Neural crest cell (in vitro differentiated cells): ENCODE measurements around the gene CACNA2D1. TPM values are rescaled to one million over a fixed set of nuclear protein-coding genes. Genes with fewer than 3 reads are reported as not detected.

Source experiments
- DNase-seq: peaks from one replicate; pipeline ENCODE4 v3.0.0; 2021; ENCODE audit warnings: low read depth, mixed read lengths, low spot score
- H3K27ac Mint-ChIP-seq: one replicate; pipeline ENCODE4 v1.8.0; 2021; ENCODE audit warnings: mild to moderate bottlenecking, mixed read lengths; ENCODE audit not compliant: unreplicated experiment
- H3K27me3 Mint-ChIP-seq: 2 replicates; pipeline ENCODE4 v1.8.0; 2021; ENCODE audit warnings: low read depth, mild to moderate bottlenecking, mixed read lengths
- H3K36me3 Mint-ChIP-seq: 2 replicates; pipeline ENCODE4 v1.8.0; 2021; ENCODE audit warnings: low read depth, mild to moderate bottlenecking, mixed read lengths
- H3K4me1 Mint-ChIP-seq: 2 replicates; pipeline ENCODE4 v1.8.0; 2021; ENCODE audit warnings: mixed read lengths
- H3K4me3 Mint-ChIP-seq: one replicate; pipeline ENCODE4 v1.8.0; 2021; ENCODE audit warnings: mild to moderate bottlenecking, mixed read lengths
- H3K9me3 Mint-ChIP-seq: 2 replicates; pipeline ENCODE4 v1.8.0; 2021; ENCODE audit warnings: mixed read lengths
- CTCF ChIP-seq: fragments of 200-600 bp; sonication (generic); conservative IDR thresholded peaks from 2 replicates; pipeline ENCODE4 v1.5.0; 2021; ENCODE audit warnings: antibody characterized with exemption, mild to moderate bottlenecking
- total RNA-seq: library from RNA; stranded (reverse); gene quantifications from 2 replicates; pipeline ENCODE4 v1.2.1, GENCODE V29; 2021

CACNA2D1 gene
- total RNA-seq, 1 donor from 2014 or later, result 4.5 TPM

- H3K36me3 Mint-ChIP-seq, result no peaks in the 10 kb centered on the region
- no peak overlapping the region for H3K27ac Mint-ChIP-seq
- no peak for TF ChIP-seq CTCF
- peaks cover 4% of the 10 kb centered on the region for H3K4me1 Mint-ChIP-seq
- H3K9me3 Mint-ChIP-seq, result no peaks in the 10 kb centered on the region
- no peaks in the 10 kb centered on the region for H3K27me3 Mint-ChIP-seq
- DNase-seq, result no peak
- H3K4me3 Mint-ChIP-seq, result no peak overlapping the region
Observed at GRCh38 chr7:82167558-82168314, 275.8 kb downstream of the CACNA2D1 start.

- Mint-ChIP-seq H3K27me3 (no peaks in the 10 kb centered on the region), H3K36me3 (no peaks in the 10 kb centered on the region), H3K27ac (no peak overlapping the region), H3K4me3 (no peak overlapping the region), H3K9me3 (no peaks in the 10 kb centered on the region), H3K4me1 (peaks cover 4% of the 10 kb centered on the region)
- TF ChIP-seq CTCF, result no peak
- no peak for DNase-seq
Observed at GRCh38 chr7:82166260-82167015, 277.1 kb downstream of the CACNA2D1 start.

GRCh38 chr7:82164813-82165212 is 278.8 kb downstream of the CACNA2D1 start:
- no peak for DNase-seq
- H3K4me1 Mint-ChIP-seq, result peaks cover 4% of the 10 kb centered on the region
- H3K36me3 Mint-ChIP-seq, result no peaks in the 10 kb centered on the region
- no peaks in the 10 kb centered on the region for H3K9me3 Mint-ChIP-seq
- TF ChIP-seq CTCF, result no peak
- H3K27me3 Mint-ChIP-seq, result no peaks in the 10 kb centered on the region
- no peak overlapping the region for H3K4me3 Mint-ChIP-seq
- H3K27ac Mint-ChIP-seq, result no peak overlapping the region

- Mint-ChIP-seq H3K27me3 (no peaks in the 10 kb centered on the region), H3K4me1 (peaks cover 4% of the 10 kb centered on the region), H3K9me3 (no peaks in the 10 kb centered on the region), H3K27ac (no peak overlapping the region), H3K36me3 (no peaks in the 10 kb centered on the region), H3K4me3 (no peak overlapping the region)
- TF ChIP-seq CTCF, result no peak
- DNase-seq, result no peak
Observed at GRCh38 chr7:82164410-82164809, 279.2 kb downstream of the CACNA2D1 start.

- no peak overlapping the region for H3K4me3 Mint-ChIP-seq
- no peak for DNase-seq
- no peak for TF ChIP-seq CTCF
- H3K4me1 Mint-ChIP-seq, result peaks cover 4% of the 10 kb centered on the region
- H3K36me3 Mint-ChIP-seq, result no peaks in the 10 kb centered on the region
- H3K27ac Mint-ChIP-seq, result no peak overlapping the region
- H3K27me3 Mint-ChIP-seq, result no peaks in the 10 kb centered on the region
- H3K9me3 Mint-ChIP-seq, result no peaks in the 10 kb centered on the region
Observed at GRCh38 chr7:82163586-82163985, 280.0 kb downstream of the CACNA2D1 start.
